ENCODE measurements around the gene NEDD8.

NEDD8 gene

GRCh38 chr14:24259282-24260025 lies 27.3 kb upstream of the NEDD8 start:
- DNase-seq (ENCODE audit: low spot score) = no peak
- no peak for TF ChIP-seq CTCF (IDR thresholded peaks at IDR 0.05; ENCODE audit: extremely low read depth, missing control alignments)

- TF ChIP-seq CTCF (IDR thresholded peaks at IDR 0.05; ENCODE audit: extremely low read depth, missing control alignments) = no peak
- no peak for DNase-seq (ENCODE audit: low spot score)
Measured at GRCh38 chr14:24258548-24259265, 26.5 kb upstream of the NEDD8 start.

GRCh38 chr14:24258119-24258518 lies 26.0 kb upstream of the NEDD8 start:
- TF ChIP-seq CTCF (IDR thresholded peaks at IDR 0.05; ENCODE audit: extremely low read depth, missing control alignments) = no peak
- DNase-seq (ENCODE audit: low spot score) = no peak

GRCh38 chr14:24256960-24257359 lies 24.8 kb upstream of the NEDD8 start:
- DNase-seq (ENCODE audit: low spot score) = no peak
- TF ChIP-seq CTCF (IDR thresholded peaks at IDR 0.05; ENCODE audit: extremely low read depth, missing control alignments) = no peak

GRCh38 chr14:24255931-24256711 lies 24.0 kb upstream of the NEDD8 start:
- no peak for DNase-seq (ENCODE audit: low spot score)
- no peak for TF ChIP-seq CTCF (IDR thresholded peaks at IDR 0.05; ENCODE audit: extremely low read depth, missing control alignments)

- TF ChIP-seq CTCF (IDR thresholded peaks at IDR 0.05; ENCODE audit: extremely low read depth, missing control alignments) = no peak
- DNase-seq (ENCODE audit: low spot score) = no peak
Measured at GRCh38 chr14:24255438-24255837, 23.3 kb upstream of the NEDD8 start.
